HEK293 (cell line): Measurements from ENCODE around the gene ACSBG1.

Source experiments
- CTCF ChIA-PET: fragments of 350-600 bp; formaldehyde crosslinking; extraction: SDS; loops from one replicate; lab custom pipeline; 2021; ENCODE audit warnings: antibody characterized with exemption; lab: Yijun Ruan, JAX
- POLR2A ChIA-PET: fragments of 300-600 bp; formaldehyde crosslinking; extraction: SDS; loops from one replicate; lab custom pipeline; 2020; ENCODE audit warnings: antibody characterized with exemption, inconsistent platforms; lab: Yijun Ruan, JAX
- H3K27ac ChIP-seq: fragments of 200-500 bp; sonication (Bioruptor generic); 2 replicates; pipeline ENCODE4 v1.5.1; 2014; ENCODE audit warnings: low read depth, low read length, control low read depth, inconsistent platforms; ENCODE audit errors: extremely low read depth
- H3K36me3 ChIP-seq, 2 experiments: fragments of 200-500 bp in 1 of 2; sonication (Bioruptor generic) in 1 of 2; 1 replicate in 1 of 2; 2 replicates in 1 of 2; pipeline ENCODE4 v1.5.1; 2014 to 2017; ENCODE audit warnings: inconsistent platforms in 2 of 2, low read length in 2 of 2; ENCODE audit not compliant: control insufficient read depth in 2 of 2, insufficient read depth in 1 of 2
- H3K4me1 ChIP-seq: fragments of 200-500 bp; sonication (Bioruptor generic); 2 replicates; pipeline ENCODE4 v1.5.1; 2014; ENCODE audit warnings: mild to moderate bottlenecking, low read length, inconsistent platforms; ENCODE audit not compliant: control insufficient read depth, insufficient read depth
- H3K4me3 ChIP-seq: 2 replicates; pipeline ENCODE4 v1.5.1; 2011; ENCODE audit warnings: low read depth, mild to moderate bottlenecking, control low read depth, low read length, moderate library complexity
- H3K9me3 ChIP-seq: fragments of 200-500 bp; sonication (Bioruptor generic); 2 replicates; pipeline ENCODE4 v1.5.1; 2014; ENCODE audit warnings: low read depth, low read length, inconsistent platforms; ENCODE audit not compliant: control insufficient read depth, insufficient read depth
- HOXD13 ChIP-seq: sonication (generic); formaldehyde crosslinking; IDR thresholded peaks from 2 replicates; pipeline ENCODE4 v1.8.0; 2022; ENCODE audit warnings: missing genetic modification reagents, borderline replicate concordance
- KLF8 ChIP-seq: fragments of 450-650 bp; formaldehyde crosslinking; IDR thresholded peaks from 2 replicates; pipeline ENCODE4 v1.5.1; 2016; ENCODE audit warnings: missing biosample characterization, missing genetic modification characterization
- MEIS1 ChIP-seq: sonication (generic); formaldehyde crosslinking; IDR thresholded peaks from 2 replicates; pipeline ENCODE4 v1.8.1; 2022; ENCODE audit warnings: missing genetic modification reagents, mild to moderate bottlenecking, borderline replicate concordance
- TCF7L2 ChIP-seq: IDR thresholded peaks from 2 replicates; pipeline ENCODE4 v1.6.1; 2011; ENCODE audit warnings: low read depth, mild to moderate bottlenecking, inconsistent platforms, low read length, moderate library complexity, borderline replicate concordance
- TRIM28 ChIP-seq: IDR thresholded peaks from 2 replicates; pipeline ENCODE4 v1.6.1; 2011; ENCODE audit warnings: low read length, control low read depth, borderline replicate concordance
- ZFP41 ChIP-seq: fragments of 450-650 bp; formaldehyde crosslinking; IDR thresholded peaks from 2 replicates; pipeline ENCODE4 v1.5.1; 2016; ENCODE audit warnings: missing biosample characterization, missing genetic modification characterization, borderline replicate concordance
- ZNF202 ChIP-seq: fragments of 450-650 bp; formaldehyde crosslinking; IDR thresholded peaks from 2 replicates; pipeline ENCODE4 v1.5.1; 2016; ENCODE audit warnings: missing biosample characterization, missing genetic modification characterization, borderline replicate concordance
- ZNF221 ChIP-seq: fragments of 450-650 bp; formaldehyde crosslinking; IDR thresholded peaks from 2 replicates; pipeline ENCODE4 v1.5.1; 2017; ENCODE audit warnings: missing biosample characterization, missing genetic modification characterization, borderline replicate concordance
- ZNF223 ChIP-seq: fragments of 450-650 bp; formaldehyde crosslinking; IDR thresholded peaks from 2 replicates; pipeline ENCODE4 v1.5.1; 2016; ENCODE audit warnings: missing biosample characterization, missing genetic modification characterization
- ZNF274 ChIP-seq, 2 experiments: fragments of 200-500 bp in 1 of 2; fragments of 450-650 bp in 1 of 2; sonication (Bioruptor generic) in 1 of 2; formaldehyde crosslinking in 1 of 2; IDR thresholded peaks; 2 replicates each; pipeline versions ENCODE4 v1.5.1 to v1.6.1; 2014 to 2016; ENCODE audit warnings: borderline replicate concordance in 1 of 2, inconsistent platforms in 1 of 2, low read length in 1 of 2, missing biosample characterization in 1 of 2, missing genetic modification characterization in 1 of 2
- ZNF404 ChIP-seq: fragments of 450-650 bp; formaldehyde crosslinking; IDR thresholded peaks from 2 replicates; pipeline ENCODE4 v1.5.1; 2017; ENCODE audit warnings: missing biosample characterization, missing genetic modification characterization
- ZNF529 ChIP-seq: fragments of 450-650 bp; formaldehyde crosslinking; IDR thresholded peaks from 2 replicates; pipeline ENCODE4 v1.5.1; 2017; ENCODE audit warnings: missing genetic modification characterization, missing biosample characterization; ENCODE audit not compliant: insufficient replicate concordance
- ZNF558 ChIP-seq: fragments of 450-650 bp; formaldehyde crosslinking; IDR thresholded peaks from 2 replicates; pipeline ENCODE4 v1.5.1; 2016; ENCODE audit warnings: missing biosample characterization, missing genetic modification characterization
- ZNF600 ChIP-seq: fragments of 450-650 bp; formaldehyde crosslinking; IDR thresholded peaks from 2 replicates; pipeline ENCODE4 v1.5.1; 2016; ENCODE audit warnings: missing biosample characterization, missing genetic modification characterization
- ZSCAN5A ChIP-seq: fragments of 450-650 bp; formaldehyde crosslinking; IDR thresholded peaks from 2 replicates; pipeline ENCODE4 v1.5.1; 2016; ENCODE audit warnings: missing biosample characterization, missing genetic modification characterization
- TF ChIP-seq, protein P1 (sequence below): fragments of 450-650 bp; formaldehyde crosslinking; IDR thresholded peaks from 2 replicates; pipeline ENCODE4 v1.5.1; 2016; ENCODE audit warnings: missing biosample characterization, missing genetic modification characterization, low read depth
- TF ChIP-seq, protein P2 (sequence below): fragments of 450-650 bp; formaldehyde crosslinking; IDR thresholded peaks from 2 replicates; pipeline ENCODE4 v1.5.1; 2016; ENCODE audit warnings: missing biosample characterization, missing genetic modification characterization, low read depth
- TF ChIP-seq, protein P3 (sequence below): fragments of 450-650 bp; formaldehyde crosslinking; IDR thresholded peaks from 2 replicates; pipeline ENCODE4 v1.5.1; 2017; ENCODE audit warnings: missing biosample characterization, mild to moderate bottlenecking, missing genetic modification characterization, moderate library complexity
- TF ChIP-seq, protein P4 (sequence below): fragments of 450-650 bp; formaldehyde crosslinking; IDR thresholded peaks from 2 replicates; pipeline ENCODE4 v1.5.1; 2016; ENCODE audit warnings: missing biosample characterization, missing genetic modification characterization, borderline replicate concordance

The ACSBG1 gene

GRCh38 chr15:78208341-78208844 is 26.0 kb downstream of the ACSBG1 start (continued):
- TF ChIP-seq, protein P1, sequence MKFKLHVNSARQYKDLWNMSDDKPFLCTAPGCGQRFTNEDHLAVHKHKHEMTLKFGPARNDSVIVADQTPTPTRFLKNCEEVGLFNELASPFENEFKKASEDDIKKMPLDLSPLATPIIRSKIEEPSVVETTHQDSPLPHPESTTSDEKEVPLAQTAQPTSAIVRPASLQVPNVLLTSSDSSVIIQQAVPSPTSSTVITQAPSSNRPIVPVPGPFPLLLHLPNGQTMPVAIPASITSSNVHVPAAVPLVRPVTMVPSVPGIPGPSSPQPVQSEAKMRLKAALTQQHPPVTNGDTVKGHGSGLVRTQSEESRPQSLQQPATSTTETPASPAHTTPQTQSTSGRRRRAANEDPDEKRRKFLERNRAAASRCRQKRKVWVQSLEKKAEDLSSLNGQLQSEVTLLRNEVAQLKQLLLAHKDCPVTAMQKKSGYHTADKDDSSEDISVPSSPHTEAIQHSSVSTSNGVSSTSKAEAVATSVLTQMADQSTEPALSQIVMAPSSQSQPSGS (tag by site-specific recombination): no peak
- TF ChIP-seq TRIM28: no peak

- POLR2A ChIA-PET: no interaction called here
- CTCF ChIA-PET: interaction anchor here (0.7 to 1.5 kb wide), 4 partner anchors 12 to 95 kb away, joined by 3 to 7 read pairs (median 4); no protein-coding TSS in a partner anchor
- H3K4me3 ChIP-seq: no peak overlapping the region
- peaks cover 9% of the 10 kb centered on the region for H3K4me1 ChIP-seq
- no peak overlapping the region for H3K27ac ChIP-seq
- TF ChIP-seq ZNF221 (tag by site-specific recombination) (no peak), TCF7L2 (no peak), ZNF223 (tag by site-specific recombination) (no peak), ZNF404 (tag by site-specific recombination) (no peak), ZNF274 (IDR thresholded peaks at IDR 0.05; ENCODE audit: low read length) (no peak), ZNF274 (tag by site-specific recombination; IDR thresholded peaks at IDR 0.05; ENCODE audit: borderline replicate concordance) (no peak), ZSCAN5A (tag by site-specific recombination) (no peak), ZNF529 (tag by site-specific recombination) (no peak), ZNF600 (no peak), HOXD13 (CRISPR knock-in tag) (no peak), ZNF558 (no peak)
- TF ChIP-seq, protein P2, sequence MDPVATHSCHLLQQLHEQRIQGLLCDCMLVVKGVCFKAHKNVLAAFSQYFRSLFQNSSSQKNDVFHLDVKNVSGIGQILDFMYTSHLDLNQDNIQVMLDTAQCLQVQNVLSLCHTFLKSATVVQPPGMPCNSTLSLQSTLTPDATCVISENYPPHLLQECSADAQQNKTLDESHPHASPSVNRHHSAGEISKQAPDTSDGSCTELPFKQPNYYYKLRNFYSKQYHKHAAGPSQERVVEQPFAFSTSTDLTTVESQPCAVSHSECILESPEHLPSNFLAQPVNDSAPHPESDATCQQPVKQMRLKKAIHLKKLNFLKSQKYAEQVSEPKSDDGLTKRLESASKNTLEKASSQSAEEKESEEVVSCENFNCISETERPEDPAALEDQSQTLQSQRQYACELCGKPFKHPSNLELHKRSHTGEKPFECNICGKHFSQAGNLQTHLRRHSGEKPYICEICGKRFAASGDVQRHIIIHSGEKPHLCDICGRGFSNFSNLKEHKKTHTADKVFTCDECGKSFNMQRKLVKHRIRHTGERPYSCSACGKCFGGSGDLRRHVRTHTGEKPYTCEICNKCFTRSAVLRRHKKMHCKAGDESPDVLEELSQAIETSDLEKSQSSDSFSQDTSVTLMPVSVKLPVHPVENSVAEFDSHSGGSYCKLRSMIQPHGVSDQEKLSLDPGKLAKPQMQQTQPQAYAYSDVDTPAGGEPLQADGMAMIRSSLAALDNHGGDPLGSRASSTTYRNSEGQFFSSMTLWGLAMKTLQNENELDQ: no peak
- no peaks in the 10 kb centered on the region for H3K36me3 ChIP-seq
- H3K9me3 ChIP-seq: no peaks in the 10 kb centered on the region
Observed at GRCh38 chr15:78207641-78208340, 26.6 kb downstream of the ACSBG1 start.

DNA sequence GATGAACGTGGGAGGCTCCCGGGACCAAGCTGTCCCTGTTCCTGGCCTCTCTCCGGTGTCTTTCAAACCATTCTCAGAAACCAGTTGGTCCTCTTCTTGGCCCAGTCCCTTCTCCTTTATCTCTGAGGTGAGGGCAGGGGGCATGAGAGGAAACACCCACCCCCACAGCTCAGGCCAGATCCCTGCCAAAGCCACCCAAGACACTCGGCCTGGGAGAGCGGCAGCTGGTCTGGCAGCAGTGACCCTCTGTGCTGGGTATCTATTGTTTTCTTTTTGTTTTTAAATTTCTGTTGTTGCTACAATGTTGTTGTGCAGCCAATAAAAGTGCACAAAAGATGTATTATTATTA is 27.3 kb downstream of the ACSBG1 start:
- H3K27ac ChIP-seq: no peak overlapping the region
- POLR2A ChIA-PET: no interaction called here
- H3K9me3 ChIP-seq: no peaks in the 10 kb centered on the region
- peaks cover 2% of the 10 kb centered on the region for H3K4me1 ChIP-seq
- no peak overlapping the region for H3K4me3 ChIP-seq
- H3K36me3 ChIP-seq: no peaks in the 10 kb centered on the region
- TF ChIP-seq ZNF202 (tag by site-specific recombination) (no peak), ZFP41 (tag by site-specific recombination) (no peak), MEIS1 (no peak), KLF8 (tag by site-specific recombination) (no peak)
- TF ChIP-seq, protein P3, sequence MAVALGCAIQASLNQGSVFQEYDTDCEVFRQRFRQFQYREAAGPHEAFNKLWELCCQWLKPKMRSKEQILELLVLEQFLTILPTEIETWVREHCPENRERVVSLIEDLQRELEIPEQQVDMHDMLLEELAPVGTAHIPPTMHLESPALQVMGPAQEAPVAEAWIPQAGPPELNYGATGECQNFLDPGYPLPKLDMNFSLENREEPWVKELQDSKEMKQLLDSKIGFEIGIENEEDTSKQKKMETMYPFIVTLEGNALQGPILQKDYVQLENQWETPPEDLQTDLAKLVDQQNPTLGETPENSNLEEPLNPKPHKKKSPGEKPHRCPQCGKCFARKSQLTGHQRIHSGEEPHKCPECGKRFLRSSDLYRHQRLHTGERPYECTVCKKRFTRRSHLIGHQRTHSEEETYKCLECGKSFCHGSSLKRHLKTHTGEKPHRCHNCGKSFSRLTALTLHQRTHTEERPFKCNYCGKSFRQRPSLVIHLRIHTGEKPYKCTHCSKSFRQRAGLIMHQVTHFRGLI: no peak
- TF ChIP-seq, protein P4, sequence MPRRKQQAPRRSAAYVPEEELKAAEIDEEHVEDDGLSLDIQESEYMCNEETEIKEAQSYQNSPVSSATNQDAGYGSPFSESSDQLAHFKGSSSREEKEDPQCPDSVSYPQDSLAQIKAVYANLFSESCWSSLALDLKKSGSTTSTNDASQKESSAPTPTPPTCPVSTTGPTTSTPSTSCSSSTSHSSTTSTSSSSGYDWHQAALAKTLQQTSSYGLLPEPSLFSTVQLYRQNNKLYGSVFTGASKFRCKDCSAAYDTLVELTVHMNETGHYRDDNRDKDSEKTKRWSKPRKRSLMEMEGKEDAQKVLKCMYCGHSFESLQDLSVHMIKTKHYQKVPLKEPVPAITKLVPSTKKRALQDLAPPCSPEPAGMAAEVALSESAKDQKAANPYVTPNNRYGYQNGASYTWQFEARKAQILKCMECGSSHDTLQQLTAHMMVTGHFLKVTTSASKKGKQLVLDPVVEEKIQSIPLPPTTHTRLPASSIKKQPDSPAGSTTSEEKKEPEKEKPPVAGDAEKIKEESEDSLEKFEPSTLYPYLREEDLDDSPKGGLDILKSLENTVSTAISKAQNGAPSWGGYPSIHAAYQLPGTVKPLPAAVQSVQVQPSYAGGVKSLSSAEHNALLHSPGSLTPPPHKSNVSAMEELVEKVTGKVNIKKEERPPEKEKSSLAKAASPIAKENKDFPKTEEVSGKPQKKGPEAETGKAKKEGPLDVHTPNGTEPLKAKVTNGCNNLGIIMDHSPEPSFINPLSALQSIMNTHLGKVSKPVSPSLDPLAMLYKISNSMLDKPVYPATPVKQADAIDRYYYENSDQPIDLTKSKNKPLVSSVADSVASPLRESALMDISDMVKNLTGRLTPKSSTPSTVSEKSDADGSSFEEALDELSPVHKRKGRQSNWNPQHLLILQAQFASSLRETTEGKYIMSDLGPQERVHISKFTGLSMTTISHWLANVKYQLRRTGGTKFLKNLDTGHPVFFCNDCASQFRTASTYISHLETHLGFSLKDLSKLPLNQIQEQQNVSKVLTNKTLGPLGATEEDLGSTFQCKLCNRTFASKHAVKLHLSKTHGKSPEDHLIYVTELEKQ (tag by site-specific recombination): no peak
- CTCF ChIA-PET: interaction anchor here (0.8 to 1.5 kb wide), 5 partner anchors 11 to 94 kb away, joined by 3 to 7 read pairs (median 4); no protein-coding TSS in a partner anchor
